ENCODE data around the gene IGSF3.

- TF ChIP-seq CTCF (IDR thresholded peaks at IDR 0.05), result no peak
- no peak for TF ChIP-seq POLR2A (IDR thresholded peaks at IDR 0.05)
These were observed 7.2 kb upstream of the IGSF3 start for GRCh38 chr1:116674751-116675150.

All from Peyer's patch (tissue), 4 donors.